Endothelial cell (in vitro differentiated cells): ENCODE results near the gene CD300LF. TPM values are rescaled to one million over a fixed set of nuclear protein-coding genes. Genes with fewer than 3 reads are reported as not detected.

Source experiments
- DNase-seq: peaks from one replicate; pipeline ENCODE4 v3.0.0; 2021; ENCODE audit warnings: low spot score
- H3K27ac Mint-ChIP-seq: one replicate; pipeline ENCODE4 v1.8.0; 2021; ENCODE audit warnings: mixed read lengths, inconsistent platforms; ENCODE audit not compliant: unreplicated experiment
- H3K27me3 Mint-ChIP-seq: one replicate; pipeline ENCODE4 v1.8.0; 2021; ENCODE audit warnings: mild to moderate bottlenecking, moderate library complexity, mixed read lengths, inconsistent platforms; ENCODE audit not compliant: unreplicated experiment
- H3K36me3 Mint-ChIP-seq: one replicate; pipeline ENCODE4 v1.8.0; 2021; ENCODE audit warnings: mild to moderate bottlenecking, low read depth, mixed read lengths, inconsistent platforms; ENCODE audit not compliant: unreplicated experiment
- H3K4me1 Mint-ChIP-seq: one replicate; pipeline ENCODE4 v1.8.0; 2021; ENCODE audit warnings: mild to moderate bottlenecking, mixed read lengths, inconsistent platforms; ENCODE audit not compliant: unreplicated experiment
- H3K4me3 Mint-ChIP-seq: one replicate; pipeline ENCODE4 v1.8.0; 2021; ENCODE audit warnings: mild to moderate bottlenecking, mixed read lengths, inconsistent platforms; ENCODE audit not compliant: unreplicated experiment
- H3K9me3 Mint-ChIP-seq: one replicate; pipeline ENCODE4 v1.8.0; 2021; ENCODE audit warnings: mixed read lengths, inconsistent platforms; ENCODE audit not compliant: unreplicated experiment
- total RNA-seq: library from RNA; stranded (reverse); fragmentation: NEBNext Ultra II Directional; extraction: Animal tissue kit (Norgen Biotek cat#: 25700); gene quantifications from one replicate; pipeline ENCODE4 v1.2.1, GENCODE V29; 2021; ENCODE audit not compliant: unreplicated experiment
- TF ChIP-seq, protein P1 (sequence below): fragments of 200-600 bp; sonication (generic); IDR thresholded peaks from one replicate; pipeline ENCODE4 v1.5.0; 2021; ENCODE audit warnings: antibody characterized with exemption; ENCODE audit not compliant: unreplicated experiment

The CD300LF gene
- total RNA-seq, 1 donor from 2014 or later = not detected

DNA sequence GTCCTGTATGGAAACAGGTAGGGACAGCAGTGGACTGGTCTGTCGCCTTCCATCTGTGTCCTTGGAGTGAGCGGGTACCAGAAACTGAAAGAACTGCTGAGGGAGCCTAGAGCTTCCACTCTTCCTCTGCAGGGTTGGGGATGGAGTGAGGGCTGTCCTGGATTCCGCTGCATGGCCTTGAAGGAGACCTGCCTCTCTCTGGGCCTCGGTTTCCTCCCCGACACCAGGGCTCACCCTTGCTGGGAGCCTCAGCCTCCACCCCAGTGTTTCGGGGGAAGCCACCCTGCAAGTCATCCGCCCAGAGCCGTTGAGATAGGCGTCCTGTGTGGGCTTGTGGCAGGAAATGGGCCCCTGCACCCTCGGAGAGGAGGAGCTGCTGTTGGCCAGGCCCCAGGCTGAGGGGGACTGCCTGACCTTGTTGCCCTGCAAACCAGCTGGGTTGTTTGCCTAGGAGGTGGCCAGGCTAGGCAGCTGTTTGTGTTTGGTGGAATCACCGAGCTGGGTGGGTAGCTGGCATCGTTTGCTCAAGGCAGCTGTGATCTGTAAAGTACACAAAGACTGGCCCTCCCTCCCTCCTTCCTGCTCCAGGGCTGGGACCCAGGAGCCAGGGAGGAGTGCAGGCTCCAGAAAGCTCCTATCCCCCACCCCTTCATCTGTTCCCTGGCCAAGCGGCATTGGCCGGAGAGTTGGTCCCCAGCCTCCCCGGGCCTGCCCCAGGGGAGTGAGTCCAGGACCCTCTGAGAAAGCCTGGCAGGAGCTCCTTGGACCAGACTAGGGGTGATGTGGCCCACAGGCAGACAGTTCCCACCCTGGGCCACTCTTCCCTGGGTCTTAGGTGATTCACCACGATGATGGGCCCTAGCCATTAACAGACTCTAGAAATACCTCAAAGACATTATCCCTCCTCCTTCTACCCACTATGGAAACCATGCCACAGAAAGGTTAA, 25.6 kb upstream of the CD300LF start:
- Mint-ChIP-seq H3K27ac (no peak overlapping the region), H3K4me3 (no peak overlapping the region), H3K36me3 (no peaks in the 10 kb centered on the region), H3K9me3 (no peaks in the 10 kb centered on the region), H3K4me1 (peaks cover 29% of the 10 kb centered on the region), H3K27me3 (peaks cover 9% of the 10 kb centered on the region)
- TF ChIP-seq, protein P1, sequence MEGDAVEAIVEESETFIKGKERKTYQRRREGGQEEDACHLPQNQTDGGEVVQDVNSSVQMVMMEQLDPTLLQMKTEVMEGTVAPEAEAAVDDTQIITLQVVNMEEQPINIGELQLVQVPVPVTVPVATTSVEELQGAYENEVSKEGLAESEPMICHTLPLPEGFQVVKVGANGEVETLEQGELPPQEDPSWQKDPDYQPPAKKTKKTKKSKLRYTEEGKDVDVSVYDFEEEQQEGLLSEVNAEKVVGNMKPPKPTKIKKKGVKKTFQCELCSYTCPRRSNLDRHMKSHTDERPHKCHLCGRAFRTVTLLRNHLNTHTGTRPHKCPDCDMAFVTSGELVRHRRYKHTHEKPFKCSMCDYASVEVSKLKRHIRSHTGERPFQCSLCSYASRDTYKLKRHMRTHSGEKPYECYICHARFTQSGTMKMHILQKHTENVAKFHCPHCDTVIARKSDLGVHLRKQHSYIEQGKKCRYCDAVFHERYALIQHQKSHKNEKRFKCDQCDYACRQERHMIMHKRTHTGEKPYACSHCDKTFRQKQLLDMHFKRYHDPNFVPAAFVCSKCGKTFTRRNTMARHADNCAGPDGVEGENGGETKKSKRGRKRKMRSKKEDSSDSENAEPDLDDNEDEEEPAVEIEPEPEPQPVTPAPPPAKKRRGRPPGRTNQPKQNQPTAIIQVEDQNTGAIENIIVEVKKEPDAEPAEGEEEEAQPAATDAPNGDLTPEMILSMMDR = no peak
- DNase-seq = no peak

DNA sequence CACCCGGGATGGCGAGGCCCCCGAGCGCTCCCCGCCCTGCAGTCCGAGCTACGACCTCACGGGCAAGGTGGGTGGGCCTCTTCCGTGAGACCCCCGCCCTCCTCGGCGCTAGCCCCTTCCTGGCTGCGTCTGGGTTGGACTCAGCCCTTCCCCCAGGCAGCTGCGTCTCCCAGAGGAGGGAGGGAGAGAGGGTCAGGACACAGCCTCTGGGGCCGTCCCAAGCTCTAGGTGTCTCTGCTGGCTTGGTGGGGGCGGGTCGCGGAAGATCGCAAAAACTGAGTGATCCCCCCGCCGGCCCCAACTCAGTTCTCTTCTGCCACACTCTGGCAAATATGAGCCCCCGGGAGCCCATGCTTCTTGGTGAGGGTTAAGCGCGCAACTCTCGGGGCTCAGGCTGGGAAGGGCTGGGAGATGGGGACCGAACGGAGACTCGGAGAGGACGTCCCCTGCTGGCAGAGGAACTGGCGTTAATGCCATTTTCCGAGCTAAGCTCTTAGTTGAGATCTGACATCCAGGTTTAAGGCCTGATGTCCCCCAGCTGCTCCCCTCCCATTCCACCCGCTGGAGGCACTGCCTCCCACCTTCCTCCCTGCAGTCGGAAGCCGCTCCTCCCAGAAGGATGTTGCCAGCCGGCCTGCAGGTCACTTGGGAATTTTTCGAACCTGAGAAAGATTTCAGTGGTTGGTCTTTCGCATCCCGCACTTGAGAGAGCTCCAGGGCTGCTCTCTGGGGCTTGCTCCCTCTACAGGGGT, 24.8 kb upstream of the CD300LF start:
- H3K36me3 Mint-ChIP-seq = no peaks in the 10 kb centered on the region
- H3K4me1 Mint-ChIP-seq = peaks cover 23% of the 10 kb centered on the region
- H3K27ac Mint-ChIP-seq = no peak overlapping the region
- peak overlapping the region; percentile 11 for H3K4me3 Mint-ChIP-seq
- H3K9me3 Mint-ChIP-seq = no peaks in the 10 kb centered on the region
- H3K27me3 Mint-ChIP-seq = peaks cover 9% of the 10 kb centered on the region
- DNase-seq = peak; percentile 47
- TF ChIP-seq, protein P1 = peak; percentile 25

DNA sequence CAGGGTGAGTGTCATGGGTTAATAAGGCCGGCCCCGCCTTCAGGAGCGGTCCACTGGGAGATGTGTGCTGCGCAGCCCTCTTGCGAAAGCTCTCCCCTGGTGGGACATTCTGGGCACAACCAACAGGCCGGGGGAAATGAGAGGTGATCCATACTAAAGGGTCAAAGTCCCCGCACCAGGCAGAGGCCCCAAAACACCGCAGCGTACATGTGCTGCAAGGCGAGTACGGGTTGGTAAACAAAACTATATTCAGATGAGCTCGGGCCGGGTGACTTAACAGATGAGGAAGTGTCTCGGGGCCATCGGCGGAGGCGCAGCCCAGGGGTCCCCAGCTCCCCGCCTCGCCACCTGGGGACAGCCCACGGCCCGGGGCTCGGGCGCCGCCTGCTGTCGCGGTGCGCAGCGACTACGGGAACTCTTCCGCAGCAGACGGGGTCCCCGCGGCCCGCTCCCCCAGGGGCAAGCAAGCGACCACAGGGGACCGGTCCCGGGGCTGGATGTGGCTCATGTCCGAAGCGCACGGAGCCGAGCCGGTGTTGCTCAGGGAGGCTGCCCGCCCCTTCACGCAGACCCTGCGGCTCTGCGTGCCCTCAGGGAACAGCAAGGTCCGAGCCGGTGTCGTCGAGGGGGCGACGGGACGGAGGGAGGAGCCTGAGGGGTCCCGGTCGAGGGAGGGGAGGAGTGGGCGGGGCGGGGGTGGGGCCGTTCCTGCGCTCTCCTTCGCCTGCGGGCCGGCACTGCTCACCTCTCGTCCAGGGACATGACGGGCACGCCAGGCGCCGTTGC, 24.0 kb upstream of the CD300LF start, which contains the start of gene RAB37:
Gene RAB37 (plus strand): TSS at position 744 of the 786 bp plus-strand sequence. CDS start 17 bp downstream, at position 761.
- DNase-seq = peak; percentile 22
- Mint-ChIP-seq H3K36me3 (no peaks in the 10 kb centered on the region), H3K27me3 (peaks cover 9% of the 10 kb centered on the region), H3K9me3 (no peaks in the 10 kb centered on the region), H3K27ac (no peak within 1 kb of the TSS), H3K4me3 (peak within 1 kb of the TSS; percentile 74), H3K4me1 (peaks cover 15% of the 10 kb centered on the region)
- TF ChIP-seq, protein P1 = peak; percentile 19

DNA sequence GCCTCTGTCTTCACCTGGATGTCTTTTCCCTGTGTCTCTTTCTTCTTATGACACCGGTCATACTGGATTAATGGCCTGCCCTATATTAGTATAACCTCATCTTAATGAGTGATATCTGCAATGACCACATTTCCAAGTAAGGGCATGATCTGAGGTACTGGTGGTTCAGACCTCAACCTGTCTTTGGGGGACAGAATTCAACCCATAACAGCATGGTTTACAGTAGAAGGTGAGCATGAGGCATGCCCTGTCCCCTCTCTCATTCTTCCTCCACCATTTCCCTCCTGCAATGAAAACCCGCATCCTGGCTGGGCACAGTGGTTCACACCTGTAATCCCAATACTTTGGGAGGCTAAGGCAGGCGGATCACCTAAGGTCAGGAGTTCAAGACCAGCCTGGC, 21.5 kb upstream of the CD300LF start:
- H3K27ac Mint-ChIP-seq = no peak overlapping the region
- H3K4me1 Mint-ChIP-seq = peaks cover 8% of the 10 kb centered on the region
- TF ChIP-seq, protein P1 = no peak
- no peak overlapping the region for H3K4me3 Mint-ChIP-seq
- DNase-seq = no peak
- H3K36me3 Mint-ChIP-seq = no peaks in the 10 kb centered on the region
- H3K9me3 Mint-ChIP-seq = no peaks in the 10 kb centered on the region
- peaks cover 9% of the 10 kb centered on the region for H3K27me3 Mint-ChIP-seq
